GM21825 (cell line): ENCODE measurements around the gene CALN1.
"Not testable (repeated sequence)": the region's sequence is repeated elsewhere in the genome, so short reads cannot be mapped to it uniquely, and the experiment has no call there.

Experiments
- ATAC-seq: cut with Tn5 transposase; IDR thresholded peaks from one replicate; pipeline ENCODE4 v1.9.1; 2021; ENCODE audit warnings: mild to moderate bottlenecking, moderate library complexity; ENCODE audit not compliant: unreplicated experiment

CALN1 gene

DNA sequence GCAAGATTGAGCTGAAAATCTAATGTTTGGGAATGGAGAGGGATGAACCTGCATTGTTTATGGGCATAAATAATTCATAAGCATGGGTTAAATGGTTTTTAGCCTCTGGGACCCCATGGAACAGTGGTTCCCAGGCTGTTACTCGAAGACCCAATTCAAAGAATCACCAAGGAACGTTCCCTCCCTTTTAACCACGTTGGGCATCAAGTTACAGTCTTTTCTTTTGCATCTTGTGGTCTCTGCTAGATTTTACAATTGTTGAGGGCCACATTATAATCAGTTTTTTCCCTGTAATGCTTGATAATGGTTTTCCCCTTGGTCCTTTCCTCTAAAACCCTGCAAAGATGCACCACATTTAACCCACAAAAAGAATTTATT, 2.5 kb downstream of the CALN1 start:
- ATAC-seq = no peak

DNA sequence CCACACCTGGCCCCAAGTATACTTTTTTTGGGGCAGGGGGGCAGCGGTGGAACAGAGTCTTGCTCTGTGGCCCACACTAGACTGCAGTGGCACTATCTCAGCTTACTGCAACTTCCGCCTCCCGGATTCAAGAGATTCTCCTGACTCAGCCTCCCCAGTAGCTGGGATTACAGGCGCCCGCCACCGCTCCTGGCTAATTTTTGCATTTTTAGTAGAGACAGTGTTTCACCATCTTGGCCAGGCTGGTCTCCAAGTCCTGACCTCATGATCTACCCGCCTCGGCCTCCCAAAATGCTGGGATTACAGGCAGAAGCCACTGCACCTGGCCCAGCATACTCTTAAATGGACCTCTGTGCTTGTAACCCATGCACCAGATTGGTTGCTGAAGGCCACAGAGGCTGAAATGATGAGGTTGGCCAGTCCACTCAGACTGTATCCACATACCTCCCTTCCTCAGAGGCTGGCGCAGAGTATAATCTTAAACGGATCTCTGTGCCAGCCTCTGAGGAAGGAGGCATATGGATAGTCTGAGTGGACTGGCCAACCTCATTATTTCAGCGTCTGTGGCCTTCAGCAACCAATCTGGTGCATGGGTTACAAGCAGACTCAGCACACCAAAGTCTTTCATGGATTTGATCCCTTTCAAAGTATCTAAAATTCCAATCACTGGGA, 3.0 kb downstream of the CALN1 start:
- no peak for ATAC-seq

DNA sequence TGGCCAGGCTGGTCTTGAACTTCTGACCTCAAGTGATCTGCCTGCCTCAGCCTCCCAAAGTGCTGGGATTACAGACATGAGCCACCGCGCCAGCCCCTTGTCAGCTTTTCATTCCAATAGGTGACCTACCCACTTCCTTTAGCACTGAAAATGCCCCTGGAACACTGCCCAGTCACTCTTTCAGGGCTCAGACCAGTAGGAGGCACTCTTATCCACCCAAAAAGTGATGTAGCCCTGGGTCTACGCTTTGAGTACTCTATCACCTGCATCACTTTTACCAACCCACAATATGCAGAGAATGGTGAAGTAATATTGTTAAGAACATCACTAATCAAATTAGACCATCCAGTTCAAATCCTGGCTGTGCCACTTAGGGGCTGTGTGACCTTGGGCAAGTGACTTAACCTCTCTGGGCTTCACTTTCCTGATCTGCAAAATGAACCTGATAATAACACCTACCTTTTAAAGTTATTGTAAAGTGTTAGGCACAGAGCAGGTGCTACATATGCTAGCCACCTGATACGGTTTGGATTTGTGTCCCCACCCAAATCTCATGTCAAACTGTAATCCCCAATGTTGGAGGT, 5.2 kb downstream of the CALN1 start:
- no peak for ATAC-seq

DNA sequence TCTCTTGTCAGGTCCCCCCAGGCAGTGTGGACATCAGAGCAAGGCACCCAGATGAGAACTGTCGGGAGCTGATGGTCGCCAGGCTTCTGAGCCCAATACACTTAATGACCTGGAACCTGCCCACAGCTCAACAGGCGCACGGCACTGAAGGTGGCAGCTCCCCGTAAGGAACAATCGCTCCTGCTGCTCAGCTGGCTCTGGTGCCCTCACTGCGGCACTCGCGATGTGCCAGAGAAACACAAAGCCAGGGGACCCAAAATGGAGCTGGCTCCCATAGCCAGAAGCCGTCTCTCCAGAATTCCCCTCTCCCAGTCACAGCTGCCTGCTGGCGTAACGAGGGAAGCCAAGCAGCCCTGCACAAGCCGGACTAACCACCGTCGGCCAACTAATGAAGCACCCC, 6.3 kb downstream of the CALN1 start:
- ATAC-seq = no peak

DNA sequence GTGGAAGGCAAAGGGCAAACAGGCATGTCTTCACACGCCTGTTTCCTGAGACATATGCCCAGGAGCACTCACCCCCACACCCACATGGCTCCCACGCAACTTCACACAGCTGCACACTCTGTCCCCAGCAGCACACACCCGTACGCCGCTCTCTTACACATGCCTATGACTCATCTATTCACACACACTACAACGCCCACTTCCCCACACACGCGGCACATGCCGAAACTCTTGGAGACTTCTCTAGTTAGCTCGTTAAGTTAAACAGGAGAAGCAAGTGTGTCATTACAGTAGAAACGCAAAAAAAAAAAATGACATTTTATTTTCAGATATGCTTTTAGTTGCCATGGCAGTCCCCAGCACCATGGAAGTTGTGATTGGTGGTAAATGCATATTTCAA, 6.7 kb downstream of the CALN1 start:
- ATAC-seq = no peak

DNA sequence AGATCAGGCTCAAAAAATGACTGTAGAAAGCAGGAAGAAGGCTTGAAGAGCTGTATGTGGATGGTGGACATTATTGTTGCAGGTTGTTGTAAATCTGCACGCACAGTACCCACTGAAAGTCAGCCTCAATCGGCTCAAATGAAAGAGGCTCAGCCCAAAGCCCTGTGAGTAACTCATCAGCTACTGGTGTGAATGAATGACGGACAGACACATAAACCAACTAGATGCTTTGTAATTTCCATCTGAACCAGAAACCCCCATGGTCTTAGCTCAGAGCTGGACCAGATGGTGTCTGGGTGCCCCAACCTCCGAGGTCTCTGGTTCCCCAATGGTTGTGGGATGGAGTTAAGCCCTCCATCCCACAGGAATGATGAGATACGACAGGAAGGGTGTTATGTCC, 7.4 kb downstream of the CALN1 start:
- no peak for ATAC-seq

DNA sequence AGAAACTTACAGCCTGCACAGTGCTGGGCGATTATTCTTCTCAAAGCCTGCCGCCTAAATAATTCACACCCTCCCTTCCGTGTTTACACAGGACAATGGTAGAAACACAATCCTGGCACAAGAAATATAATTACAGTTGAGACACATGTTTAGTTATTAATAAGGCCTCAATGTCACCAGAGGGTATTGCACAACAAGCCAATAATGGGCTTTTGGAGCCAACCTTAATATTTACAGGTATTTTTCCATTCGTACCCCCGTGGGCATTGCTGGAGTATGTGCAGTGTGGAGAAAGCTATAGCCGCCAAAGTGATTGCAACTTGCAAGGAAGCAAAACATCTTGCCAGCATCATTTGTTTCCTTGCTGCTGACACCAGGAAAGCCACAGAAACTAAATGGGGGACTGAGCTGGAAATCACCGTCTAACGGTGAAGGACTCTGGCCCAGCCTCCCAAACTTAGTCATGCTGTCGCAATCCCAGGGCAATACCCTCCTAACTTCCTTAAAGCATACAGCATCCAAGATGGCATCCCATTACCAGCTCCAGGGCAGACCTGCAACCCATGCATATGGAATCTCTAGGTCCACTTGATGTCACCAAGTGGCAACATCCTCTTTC, 8.6 kb downstream of the CALN1 start:
- no peak for ATAC-seq

DNA sequence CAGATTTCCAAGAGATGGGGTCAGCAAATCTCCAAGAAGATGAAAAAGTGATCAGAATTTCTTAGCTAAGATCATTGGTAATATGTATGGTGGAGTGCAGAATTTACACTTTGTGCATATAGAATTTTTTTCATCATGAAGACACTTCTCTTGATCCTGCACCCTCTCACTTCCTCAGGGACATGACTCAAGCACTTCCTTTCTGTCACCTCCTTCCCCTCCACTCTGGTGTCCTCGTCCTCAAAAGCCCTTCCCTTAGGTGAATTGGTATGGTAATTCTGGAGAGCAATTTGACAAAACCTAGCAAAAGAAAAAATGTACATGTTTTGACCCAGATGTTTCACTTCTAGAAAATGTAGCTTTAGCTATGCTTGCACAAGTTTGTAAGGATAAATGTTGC, 18.1 kb downstream of the CALN1 start:
- ATAC-seq = no peak

DNA sequence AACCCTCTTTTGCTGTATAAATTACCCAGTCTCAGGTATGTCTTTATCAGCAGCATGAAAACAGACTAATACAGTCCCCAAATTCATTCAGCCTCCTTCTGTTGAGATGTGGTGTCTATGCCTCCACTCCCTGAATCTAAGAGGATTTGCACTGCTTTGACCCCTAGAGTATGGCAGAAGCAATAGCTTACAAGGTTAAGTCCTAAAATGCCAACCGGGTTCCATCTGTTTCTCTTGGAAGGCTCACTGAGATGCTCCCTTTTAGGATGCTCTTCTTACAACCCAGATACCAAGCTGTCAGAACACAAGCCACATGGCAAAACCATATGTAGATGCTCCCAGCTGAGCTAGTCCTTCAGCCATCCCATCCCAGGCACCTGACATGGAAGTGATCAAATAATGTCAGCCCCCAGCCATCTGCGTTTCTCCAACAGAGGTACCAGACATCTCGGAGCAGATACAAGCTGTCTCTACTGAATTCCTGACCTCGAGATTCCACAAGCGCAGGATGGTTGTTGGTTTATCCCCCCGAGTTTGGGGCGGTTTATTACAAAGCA, 20.2 kb downstream of the CALN1 start:
- no peak for ATAC-seq

DNA sequence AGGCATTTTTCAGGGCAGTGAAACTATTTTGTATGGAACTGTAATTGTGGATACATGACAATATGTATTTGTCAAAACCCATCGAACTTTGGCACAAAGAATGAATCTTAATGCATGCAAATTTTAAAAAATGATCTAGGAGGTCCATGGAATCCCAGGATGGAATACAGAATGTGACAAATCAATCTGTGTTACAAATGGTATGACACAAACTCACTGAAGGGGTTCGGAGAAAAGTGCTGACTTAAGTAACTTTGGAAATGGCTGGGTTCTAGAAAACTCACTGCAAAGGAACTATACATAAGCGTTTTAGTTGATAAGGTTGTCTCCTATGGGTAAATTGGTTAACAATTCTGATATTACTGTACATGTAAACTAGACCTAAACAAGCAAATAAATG, 26.0 kb downstream of the CALN1 start:
- ATAC-seq = no peak

DNA sequence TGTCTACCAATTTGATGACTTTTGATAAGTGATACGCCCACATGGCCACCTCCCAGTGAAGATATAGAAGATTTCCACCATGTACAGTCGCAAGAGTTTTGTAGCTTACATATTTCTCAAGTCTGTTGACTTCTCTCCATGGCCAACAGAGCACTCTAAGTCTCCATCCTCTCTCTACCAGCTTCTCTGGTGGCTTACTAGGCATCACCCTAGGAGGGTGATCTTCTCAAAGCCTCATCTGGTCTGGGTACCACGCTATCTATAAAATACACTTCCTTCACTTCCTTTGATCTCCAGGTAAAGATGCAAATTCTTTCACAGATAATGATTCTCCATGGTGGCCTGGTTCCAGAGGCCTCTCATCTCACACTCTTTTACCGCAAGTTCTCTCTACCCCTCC, 49.9 kb downstream of the CALN1 start:
- no peak for ATAC-seq

DNA sequence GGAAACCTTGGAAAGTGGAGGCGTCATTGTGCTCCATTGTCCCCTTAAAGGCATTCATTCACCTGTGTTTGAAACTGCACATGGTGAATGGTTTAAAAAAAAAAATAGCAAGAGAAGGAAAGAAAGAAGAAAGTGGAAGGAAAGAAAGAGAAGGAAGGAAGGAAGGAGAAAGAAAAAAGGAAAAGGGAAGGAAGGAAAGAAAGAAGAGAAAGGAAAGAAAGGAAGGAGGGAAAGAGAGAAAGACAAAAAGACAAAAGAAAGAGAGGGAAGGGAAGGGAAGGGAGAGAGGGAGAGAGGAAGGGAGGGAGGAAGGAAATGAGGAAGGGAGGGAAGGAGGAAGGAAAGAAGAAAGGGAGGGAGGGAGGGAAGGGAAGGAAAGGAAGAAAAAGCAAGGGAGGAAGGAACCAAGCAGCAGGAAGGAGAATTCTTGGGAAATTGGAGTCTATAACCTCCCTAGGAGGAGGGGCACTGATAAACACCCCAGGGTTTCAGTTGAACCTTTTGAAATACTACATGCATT, 66.9 kb downstream of the CALN1 start:
- no peak for ATAC-seq

DNA sequence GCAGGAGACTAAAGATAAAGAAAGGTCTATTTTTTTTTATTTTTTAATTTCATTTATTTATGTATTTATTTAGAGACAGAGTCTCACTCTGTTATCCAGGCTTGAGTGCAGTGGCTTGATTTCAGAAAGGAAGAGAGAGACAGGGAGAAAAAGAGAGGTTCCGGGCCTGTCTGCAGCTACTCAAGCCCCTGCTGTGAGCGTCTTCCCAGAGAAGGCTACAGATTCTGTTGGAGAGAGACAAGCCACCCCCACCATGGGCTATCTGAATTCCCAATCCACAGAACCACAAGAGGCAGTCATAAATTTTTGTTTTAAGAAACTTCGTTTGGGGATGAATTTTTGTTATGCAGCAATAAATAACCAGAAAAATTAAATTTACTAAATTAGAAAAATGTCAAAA, 68.1 kb downstream of the CALN1 start:
- ATAC-seq = no peak

DNA sequence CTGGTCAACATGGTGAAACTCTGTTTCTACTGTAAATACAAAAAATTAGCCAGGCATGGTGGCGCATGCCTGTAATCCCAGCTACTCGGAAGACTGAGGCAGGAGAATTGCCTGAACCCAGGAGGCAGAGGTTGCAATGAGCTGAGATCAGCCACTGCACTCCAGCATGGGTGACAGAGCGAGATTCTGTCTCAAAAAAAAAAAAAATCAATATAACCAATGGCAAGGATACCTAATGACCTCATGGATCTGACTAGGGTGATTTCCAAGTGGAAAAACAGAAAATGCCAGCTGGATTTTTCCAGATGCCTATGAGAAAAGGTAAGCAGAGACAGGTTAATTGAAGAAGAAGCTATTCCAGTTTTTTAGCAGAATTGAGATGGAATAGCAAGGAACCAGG, 68.8 kb downstream of the CALN1 start:
- not testable (repeated sequence) for ATAC-seq

DNA sequence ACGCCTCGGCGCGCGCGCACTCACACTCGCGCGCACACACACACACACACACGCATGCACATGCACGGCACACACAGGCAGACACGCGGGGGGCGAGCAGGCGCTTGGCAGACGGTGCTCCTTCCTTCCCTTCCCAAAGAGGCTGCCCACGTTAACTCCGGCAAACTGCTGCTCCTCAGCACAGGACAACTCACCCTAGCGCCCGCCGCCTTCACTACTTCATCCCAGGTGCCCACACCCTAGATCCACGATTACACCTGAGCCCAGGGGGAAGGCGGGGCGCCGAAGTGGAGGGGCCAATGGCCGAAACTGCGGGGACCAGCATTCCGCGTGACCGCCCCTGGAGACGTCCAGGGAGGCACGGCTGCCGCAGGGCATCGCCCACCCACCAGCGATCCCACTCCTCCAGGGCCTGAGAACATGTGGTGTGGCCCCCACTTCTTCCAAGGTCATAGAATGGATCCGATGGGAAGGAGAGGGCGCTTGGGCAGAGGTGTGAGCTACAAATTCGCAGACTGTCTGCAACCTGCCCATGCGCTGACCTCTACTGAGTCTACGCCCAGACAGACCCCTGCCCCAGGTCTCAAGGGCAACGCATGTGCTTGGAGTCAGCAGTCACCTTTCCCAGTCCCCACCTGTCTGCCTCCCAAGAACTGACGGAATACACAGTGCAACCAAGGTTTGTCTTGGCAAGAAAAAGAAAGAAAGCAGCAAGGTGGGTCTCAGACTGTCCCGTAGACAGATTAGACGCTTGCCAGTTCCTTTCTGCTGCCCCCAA, 74.6 kb downstream of the CALN1 start:
- ATAC-seq = no peak

DNA sequence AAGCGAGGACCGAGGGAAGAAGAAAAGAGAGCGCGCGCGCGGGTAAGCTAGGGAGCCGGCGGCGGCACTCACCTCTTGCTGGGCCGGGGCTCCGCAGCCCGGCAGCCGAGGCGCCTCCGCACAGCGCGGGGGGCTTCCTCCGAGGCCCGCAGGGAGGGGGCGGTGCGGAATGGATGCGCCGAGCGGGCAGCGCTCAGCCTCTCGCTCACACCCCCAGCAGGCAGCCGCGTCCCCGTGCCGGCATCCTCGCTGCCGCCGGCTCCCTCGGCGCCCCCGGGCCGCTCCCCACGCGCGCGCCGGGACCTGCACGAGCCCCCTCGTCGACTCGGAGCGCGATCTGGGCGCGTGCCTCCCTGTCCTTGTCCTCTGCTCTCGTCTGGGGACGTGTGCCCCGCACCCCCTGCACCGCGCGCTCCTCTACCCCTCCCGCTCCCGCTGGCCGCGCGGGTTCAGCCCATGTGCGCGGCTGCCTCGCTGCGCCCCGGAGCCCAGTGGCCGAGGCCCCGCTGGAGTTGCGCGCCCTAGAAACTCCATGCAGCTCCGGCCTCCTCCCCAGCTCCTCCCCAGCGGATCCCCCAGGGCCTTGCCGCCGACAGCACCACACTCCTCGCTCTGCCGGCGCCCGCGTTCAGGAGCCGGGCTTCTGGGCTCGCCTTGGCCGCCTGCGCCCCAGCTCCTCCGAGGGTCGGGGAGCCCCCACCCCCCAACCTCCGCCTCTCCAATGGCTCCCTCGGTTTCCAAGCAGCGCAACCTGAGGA, 75.3 kb downstream of the CALN1 start:
- ATAC-seq = no peak

DNA sequence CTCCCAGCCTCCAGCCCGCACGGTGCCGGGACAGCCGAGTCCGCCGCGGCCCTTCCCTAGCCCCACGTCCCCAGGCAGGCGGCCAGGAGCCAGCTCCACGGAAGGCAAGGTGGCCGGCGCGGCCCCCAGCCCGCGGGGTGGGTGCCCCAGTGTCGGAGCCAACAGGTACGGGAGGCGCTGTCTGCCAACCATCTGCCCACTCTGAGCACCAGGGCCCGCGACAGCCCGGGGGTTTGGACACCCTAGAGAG, 75.8 kb downstream of the CALN1 start:
- ATAC-seq = no peak

DNA sequence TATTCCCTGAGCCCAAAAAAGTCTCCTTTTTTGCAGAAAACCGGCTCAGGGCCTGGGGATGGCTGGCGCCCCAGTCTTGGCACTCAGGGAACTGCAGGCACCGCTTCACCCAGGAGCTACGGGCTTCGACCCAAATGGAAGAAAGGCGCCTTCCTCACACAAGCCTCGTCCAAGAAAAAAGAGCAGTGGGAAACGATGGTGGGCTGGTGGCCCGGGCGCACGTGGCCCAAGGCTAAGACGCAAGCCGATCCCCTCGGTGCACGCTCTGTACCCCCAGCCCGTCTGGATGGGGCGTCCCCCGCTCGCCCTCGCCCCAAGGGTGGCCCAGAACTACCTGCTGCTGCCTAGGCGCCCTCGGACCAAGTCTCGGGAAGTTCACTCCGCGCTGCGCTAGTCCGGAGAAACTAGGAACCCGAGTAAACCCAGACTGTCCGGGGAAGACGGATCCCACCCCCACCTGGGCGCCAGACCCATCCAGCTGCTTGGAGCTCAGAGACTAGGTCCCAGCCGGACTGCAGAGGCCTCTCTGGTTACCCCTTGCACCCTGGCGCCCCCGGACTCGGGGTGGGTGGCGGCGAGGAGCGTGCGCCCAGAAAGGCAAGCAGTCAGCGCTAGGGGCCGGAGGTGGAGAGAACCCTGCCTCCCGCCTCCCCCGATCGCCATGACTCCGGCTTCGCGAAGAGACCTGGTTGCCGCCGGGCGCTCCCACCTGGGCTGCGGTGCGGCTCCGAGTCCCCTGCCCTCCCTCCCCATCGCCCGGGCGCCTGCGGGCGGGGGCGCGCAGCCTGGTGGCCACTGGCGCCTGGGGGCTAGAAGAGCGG, 76.4 kb downstream of the CALN1 start:
- no peak for ATAC-seq

DNA sequence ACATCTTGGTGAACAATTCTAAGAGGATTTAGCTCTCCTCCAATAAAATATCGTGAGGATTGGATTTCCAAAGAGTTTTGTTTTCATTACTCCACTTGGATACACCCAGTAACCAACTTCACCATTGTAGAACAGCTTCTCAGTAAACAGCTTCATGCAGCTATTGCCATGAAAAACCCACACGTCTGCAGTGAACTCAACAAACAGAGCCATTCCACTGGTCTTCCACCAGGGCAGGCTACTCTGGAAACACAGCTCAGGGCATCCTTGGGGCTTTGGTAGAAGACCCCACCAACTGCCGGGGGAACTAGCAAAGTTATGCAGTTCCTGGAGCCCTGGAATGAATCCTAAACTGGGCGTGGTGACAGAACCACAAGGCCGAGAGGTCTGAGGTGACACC, 77.4 kb downstream of the CALN1 start:
- ATAC-seq = no peak

DNA sequence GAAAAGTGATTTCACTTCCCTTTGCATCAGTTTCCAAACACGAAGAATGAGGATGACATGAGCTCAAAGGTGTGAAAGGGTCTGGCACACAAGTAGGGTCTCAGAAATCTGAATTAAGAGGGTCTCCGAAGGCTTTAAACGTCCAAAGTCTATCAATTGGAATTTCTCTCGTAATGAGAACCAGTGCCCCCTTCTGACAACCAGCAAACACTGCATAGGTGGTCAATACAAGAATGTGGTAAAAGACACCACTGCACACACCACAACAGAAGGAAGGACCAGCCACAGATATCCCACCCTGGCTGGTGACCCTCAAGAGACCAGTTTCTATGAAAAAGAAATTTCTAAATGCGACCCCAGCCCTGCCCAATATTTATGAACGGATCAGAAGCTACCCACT, 78.1 kb downstream of the CALN1 start:
- no peak for ATAC-seq
